Measurements from ENCODE around the gene DPF3. TPM values are rescaled to one million over a fixed set of nuclear protein-coding genes. Genes with fewer than 3 reads are reported as not detected.

The DPF3 gene
- total RNA-seq, 1 donor from 2014 or later, result 2.0 TPM

- DNase-seq (ENCODE audit: low spot score), result no peak
Measured at GRCh38 chr14:72646861-72647528, 246.9 kb downstream of the DPF3 start.

GRCh38 chr14:72645706-72646105, 248.2 kb downstream of the DPF3 start:
- no peak for DNase-seq (ENCODE audit: low spot score)

GRCh38 chr14:72644758-72645489, 249.0 kb downstream of the DPF3 start:
- no peak for DNase-seq (ENCODE audit: low spot score)

- DNase-seq (ENCODE audit: low spot score), result no peak
Measured at GRCh38 chr14:72644038-72644437, 249.9 kb downstream of the DPF3 start.

- no peak for DNase-seq (ENCODE audit: low spot score)
Measured at GRCh38 chr14:72643317-72643801, 250.5 kb downstream of the DPF3 start.

- no peak for DNase-seq (ENCODE audit: low spot score)
Measured at GRCh38 chr14:72640911-72641485, 252.9 kb downstream of the DPF3 start.

GRCh38 chr14:72638021-72638420, 255.9 kb downstream of the DPF3 start:
- no peak for DNase-seq (ENCODE audit: low spot score)

- DNase-seq (ENCODE audit: low spot score), result no peak
Measured at GRCh38 chr14:72636871-72637270, 257.0 kb downstream of the DPF3 start.

GRCh38 chr14:72636094-72636493, 257.8 kb downstream of the DPF3 start:
- no peak for DNase-seq (ENCODE audit: low spot score)

GRCh38 chr14:72634691-72635616, 258.9 kb downstream of the DPF3 start:
- no peak for DNase-seq (ENCODE audit: low spot score)

GRCh38 chr14:72633551-72633950, 260.4 kb downstream of the DPF3 start:
- DNase-seq (ENCODE audit: low spot score), result no peak

- no peak for DNase-seq (ENCODE audit: low spot score)
Measured at GRCh38 chr14:72632727-72633126, 261.2 kb downstream of the DPF3 start.

GRCh38 chr14:72631401-72631800, 262.5 kb downstream of the DPF3 start:
- DNase-seq (ENCODE audit: low spot score), result no peak

- no peak for DNase-seq (ENCODE audit: low spot score)
Measured at GRCh38 chr14:72630374-72630773, 263.5 kb downstream of the DPF3 start.

GRCh38 chr14:72629534-72629933, 264.4 kb downstream of the DPF3 start:
- DNase-seq (ENCODE audit: low spot score), result peak; percentile 23

GRCh38 chr14:72625689-72626088, 268.2 kb downstream of the DPF3 start:
- no peak for DNase-seq (ENCODE audit: low spot score)

- DNase-seq (ENCODE audit: low spot score), result peak; percentile 17
Measured at GRCh38 chr14:72621387-72622065, 272.4 kb downstream of the DPF3 start.

- DNase-seq (ENCODE audit: low spot score), result no peak
Measured at GRCh38 chr14:72619881-72620280, 274.0 kb downstream of the DPF3 start.

- DNase-seq (ENCODE audit: low spot score), result no peak
Measured at GRCh38 chr14:72619111-72619571, 274.8 kb downstream of the DPF3 start.

GRCh38 chr14:72618424-72618823, 275.5 kb downstream of the DPF3 start:
- no peak for DNase-seq (ENCODE audit: low spot score)

GRCh38 chr14:72617391-72618031, 276.4 kb downstream of the DPF3 start:
- no peak for DNase-seq (ENCODE audit: low spot score)

Measured in ureter (tissue), 1 donor.